Psoas muscle (tissue), 8 donors: Measurements from ENCODE around the gene ASCC2. TPM values are rescaled to one million over a fixed set of nuclear protein-coding genes. Genes with fewer than 3 reads are reported as not detected.

Experiments
- ATAC-seq, 4 donors: fragments of 200-7000 bp; cut with Tn5 transposase; one replicate each; pipeline ENCODE4 v1.9.1; 2020; ENCODE audit warnings: moderate library complexity in 3 of 4, mild to moderate bottlenecking in 2 of 4
- DNase-seq, 2 donors: peaks; one replicate each; pipeline ENCODE4 v3.0.0-alpha.2; 2020
- H3K27ac ChIP-seq: fragments of 200-600 bp; one replicate; pipeline ENCODE4 v1.8.0; 2022
- H3K27me3 ChIP-seq, 3 donors: fragments of 200-600 bp in 1 of 3; one replicate each; pipeline versions ENCODE4 v1.6.1 to v1.8.0; 2013 to 2022; ENCODE audit warnings: low read length in 2 of 3, mild to moderate bottlenecking in 2 of 3, moderate library complexity in 1 of 3; ENCODE audit not compliant: insufficient read depth in 3 of 3
- H3K36me3 ChIP-seq, 2 donors: fragments of 200-600 bp in 1 of 2; one replicate each; pipeline versions ENCODE4 v1.6.1 to v1.8.0; 2013 to 2022; ENCODE audit warnings: low read depth in 1 of 2, mild to moderate bottlenecking in 1 of 2, moderate library complexity in 1 of 2; ENCODE audit not compliant: insufficient read depth in 1 of 2
- H3K4me1 ChIP-seq: fragments of 200-600 bp; one replicate; pipeline ENCODE4 v1.8.0; 2022
- H3K4me3 ChIP-seq: fragments of 200-600 bp; one replicate; pipeline ENCODE4 v1.8.0; 2022; ENCODE audit warnings: mild to moderate bottlenecking
- H3K9me3 ChIP-seq: fragments of 200-600 bp; one replicate; pipeline ENCODE4 v1.8.0; 2022
- WGBS, 3 donors: extraction: QIAGEN DNeasy Blood & Tissue Kit; methylation state at CpG; one replicate each; pipeline versions ENCODE4 v1.1.6 to v1.1.7; 2013; 5-methylcytosine and 5-hydroxymethylcytosine counted together
- intact Hi-C, 2 donors: fragments of 100-400 bp; cut with DNase I; formaldehyde crosslinking; loops; one replicate each; pipeline versions ENCODE4 v1.11.0 to v1.14.2; 2022
- polyA plus RNA-seq, 3 donors: library from polyadenylated mRNA; stranded (reverse); fragments of 200-250 nt; gene quantifications; one replicate each; pipeline ENCODE4 v1.2.3, GENCODE V29; 2013
- total RNA-seq, 4 donors: library from RNA; stranded (reverse); fragmentation: NEBNext Ultra II Directional in 2 of 4; extraction: Animal tissue kit (Norgen Biotek cat#: 25700) in 2 of 4; gene quantifications; one replicate each; pipeline versions ENCODE4 v1.2.1 to v1.2.4, GENCODE V29; 2021 to 2023
- TF ChIP-seq, protein P1 (sequence below): fragments of 200-600 bp; IDR thresholded peaks from one replicate; pipeline ENCODE4 v1.8.0; 2022; ENCODE audit warnings: antibody characterized with exemption
- donor health status: healthy with polysubstance abuse.
- donor health status: DM: no; HTN: no; CAD: no; lungs with moderate emphysema.
- donor health status: Bipolar disorder and iron deficiency.
- donor health status: healthy.
- donor health status: DM: yes; HTN: yes; CAD: no.
- donor health status: DM: no; HTN: no; CAD: no.
- donor health status: DM: no; HTN: no; CAD: no.
- donor health status: DM: yes; HTN: yes; CAD: no.

ASCC2 gene
- total and polyA plus RNA-seq, 7 donors, result 45.7 to 58.6 (median 47.1) TPM

GRCh38 chr22:29739346-29739875 is 98.7 kb downstream of the ASCC2 start:
- ATAC-seq (no peak), DNase-seq (no peak)
- no peak overlapping the region for H3K27ac ChIP-seq
- 85 to 89% (median 86%) methylated on average over 17 of the region's 17 CpGs for WGBS, 3 donors
- intact Hi-C loops, result no loop called here
- H3K9me3 ChIP-seq, result no peaks in the 10 kb centered on the region
- peaks cover 4% of the 10 kb centered on the region for H3K4me1 ChIP-seq
- no peak overlapping the region for H3K4me3 ChIP-seq
- TF ChIP-seq, protein P1, sequence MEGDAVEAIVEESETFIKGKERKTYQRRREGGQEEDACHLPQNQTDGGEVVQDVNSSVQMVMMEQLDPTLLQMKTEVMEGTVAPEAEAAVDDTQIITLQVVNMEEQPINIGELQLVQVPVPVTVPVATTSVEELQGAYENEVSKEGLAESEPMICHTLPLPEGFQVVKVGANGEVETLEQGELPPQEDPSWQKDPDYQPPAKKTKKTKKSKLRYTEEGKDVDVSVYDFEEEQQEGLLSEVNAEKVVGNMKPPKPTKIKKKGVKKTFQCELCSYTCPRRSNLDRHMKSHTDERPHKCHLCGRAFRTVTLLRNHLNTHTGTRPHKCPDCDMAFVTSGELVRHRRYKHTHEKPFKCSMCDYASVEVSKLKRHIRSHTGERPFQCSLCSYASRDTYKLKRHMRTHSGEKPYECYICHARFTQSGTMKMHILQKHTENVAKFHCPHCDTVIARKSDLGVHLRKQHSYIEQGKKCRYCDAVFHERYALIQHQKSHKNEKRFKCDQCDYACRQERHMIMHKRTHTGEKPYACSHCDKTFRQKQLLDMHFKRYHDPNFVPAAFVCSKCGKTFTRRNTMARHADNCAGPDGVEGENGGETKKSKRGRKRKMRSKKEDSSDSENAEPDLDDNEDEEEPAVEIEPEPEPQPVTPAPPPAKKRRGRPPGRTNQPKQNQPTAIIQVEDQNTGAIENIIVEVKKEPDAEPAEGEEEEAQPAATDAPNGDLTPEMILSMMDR, result no peak
- no peaks in the 10 kb centered on the region for H3K27me3 ChIP-seq
- peaks cover 0 to 57% of the 10 kb centered on the region in 2 donors for H3K36me3 ChIP-seq

Other genes starting within 250 kb of the ASCC2 start
- 10 to 100 TPM; 43.2 to 59.7 (median 46.7) TPM for gene NF2, start 234.6 kb downstream of the ASCC2 start, total RNA-seq
- gene NF2, start 234.6 kb downstream of the ASCC2 start, polyA plus RNA-seq, result 10 to 100 TPM; 12.8 to 33.7 (median 19.3) TPM
- gene CABP7, start 118.3 kb downstream of the ASCC2 start, total RNA-seq, result not detected
- under 1 TPM; 0.03 to 0.07 (median 0.04) TPM for gene CABP7, start 118.3 kb downstream of the ASCC2 start, polyA plus RNA-seq
- gene ZMAT5, start 71.3 kb downstream of the ASCC2 start, total RNA-seq, result 10 to 100 TPM; 12.1 to 32.0 (median 21.8) TPM
- 10 to 100 TPM; 27.6 to 46.1 (median 38.0) TPM for gene ZMAT5, start 71.3 kb downstream of the ASCC2 start, polyA plus RNA-seq
- gene UQCR10, start 70.9 kb downstream of the ASCC2 start, total RNA-seq, result 100 to 1,000 TPM; 247 to 422 (median 337) TPM
- 100 to 1,000 TPM; 411 to 533 (median 483) TPM for gene UQCR10, start 70.9 kb downstream of the ASCC2 start, polyA plus RNA-seq
- gene MTMR3, start 44.9 kb upstream of the ASCC2 start, total RNA-seq, result 10 to 100 TPM; 31.8 to 37.9 (median 33.8) TPM
- 10 to 100 TPM in 2 of 3 donors, 1 to 10 TPM in 1; 7.8 to 21.3 (median 11.6) TPM for gene MTMR3, start 44.9 kb upstream of the ASCC2 start, polyA plus RNA-seq
- gene HORMAD2, start 242.2 kb upstream of the ASCC2 start, total RNA-seq, result not detected
- gene HORMAD2, start 242.2 kb upstream of the ASCC2 start, polyA plus RNA-seq, result not detected